H9 (cell line): Measurements from ENCODE around the gene ZNF839. TPM values are rescaled to one million over a fixed set of nuclear protein-coding genes. Genes with fewer than 3 reads are reported as not detected.

Source experiments
- DNase-seq: peaks from one replicate; pipeline ENCODE4 v3.0.0-alpha.2; 2017
- H2AFZ ChIP-seq: one replicate; pipeline ENCODE4 v1.6.1; 2013; ENCODE audit warnings: mild to moderate bottlenecking, low read length, control low read depth, moderate library complexity
- H2AK5ac ChIP-seq: 2 replicates; pipeline ENCODE4 v1.6.1; 2013; ENCODE audit warnings: low read length, control low read depth, mixed read lengths; ENCODE audit not compliant: insufficient read length
- H2BK120ac ChIP-seq: one replicate; pipeline ENCODE4 v1.6.1; 2013; ENCODE audit warnings: low read depth, mild to moderate bottlenecking, low read length, control low read depth, inconsistent platforms; ENCODE audit not compliant: poor library complexity, severe bottlenecking
- H2BK12ac ChIP-seq: 2 replicates; pipeline ENCODE4 v1.6.1; 2013; ENCODE audit warnings: low read length, control low read depth, mixed read lengths, low read depth; ENCODE audit not compliant: insufficient read length
- H2BK15ac ChIP-seq: 2 replicates; pipeline ENCODE4 v1.6.1; 2013; ENCODE audit warnings: low read depth, low read length, control low read depth
- H2BK20ac ChIP-seq: one replicate; pipeline ENCODE4 v1.6.1; 2013; ENCODE audit warnings: low read depth, mild to moderate bottlenecking, low read length, control low read depth, inconsistent platforms; ENCODE audit not compliant: poor library complexity, severe bottlenecking
- H2BK5ac ChIP-seq: 2 replicates; pipeline ENCODE4 v1.6.1; 2013; ENCODE audit warnings: low read length, control low read depth, mixed read lengths; ENCODE audit not compliant: insufficient read length
- H3K14ac ChIP-seq: 2 replicates; pipeline ENCODE4 v1.6.1; 2013; ENCODE audit warnings: low read length, control low read depth; ENCODE audit not compliant: insufficient read depth
- H3K18ac ChIP-seq: 2 replicates; pipeline ENCODE4 v1.6.1; 2013; ENCODE audit warnings: low read depth, mild to moderate bottlenecking, mixed read lengths, low read length, control low read depth; ENCODE audit not compliant: insufficient read length
- H3K23ac ChIP-seq: 2 replicates; pipeline ENCODE4 v1.6.1; 2013; ENCODE audit warnings: low read length, control low read depth, mixed read lengths, low read depth; ENCODE audit not compliant: insufficient read length
- H3K23me2 ChIP-seq: 2 replicates; pipeline ENCODE4 v1.6.1; 2013; ENCODE audit warnings: low read depth, mild to moderate bottlenecking, mixed read lengths, low read length, control low read depth; ENCODE audit not compliant: insufficient read length, poor library complexity, severe bottlenecking
- H3K27ac ChIP-seq: 2 replicates; pipeline ENCODE4 v1.5.1; 2013; ENCODE audit warnings: low read length, control low read depth, mixed read lengths, low read depth; ENCODE audit not compliant: insufficient read length
- H3K27me3 ChIP-seq: 2 replicates; pipeline ENCODE4 v1.6.1; 2013; ENCODE audit warnings: low read length, control low read depth, inconsistent platforms; ENCODE audit not compliant: insufficient read depth
- H3K4ac ChIP-seq: 2 replicates; pipeline ENCODE4 v1.6.1; 2013; ENCODE audit warnings: low read depth, mild to moderate bottlenecking, control low read depth, inconsistent platforms, low read length, moderate library complexity
- H3K4me1 ChIP-seq: 2 replicates; pipeline ENCODE4 v1.6.1; 2013; ENCODE audit warnings: low read length, control low read depth, inconsistent platforms; ENCODE audit not compliant: insufficient read depth
- H3K4me2 ChIP-seq: 2 replicates; pipeline ENCODE4 v1.6.1; 2013; ENCODE audit warnings: low read length, control low read depth, mixed read lengths; ENCODE audit not compliant: insufficient read length, insufficient read depth
- H3K56ac ChIP-seq: 2 replicates; pipeline ENCODE4 v1.6.1; 2013; ENCODE audit warnings: low read depth, mild to moderate bottlenecking, mixed read lengths, low read length, control low read depth; ENCODE audit not compliant: insufficient read length
- H3K79me1 ChIP-seq: 2 replicates; pipeline ENCODE4 v1.6.1; 2013; ENCODE audit warnings: low read depth, mild to moderate bottlenecking, moderate library complexity, low read length, control low read depth, inconsistent platforms; ENCODE audit not compliant: insufficient read depth, poor library complexity, severe bottlenecking
- H3K79me2 ChIP-seq: 2 replicates; pipeline ENCODE4 v1.6.1; 2013; ENCODE audit warnings: low read length, control low read depth, inconsistent platforms; ENCODE audit not compliant: insufficient read depth
- H3K9ac ChIP-seq: 2 replicates; pipeline ENCODE4 v1.6.1; 2013; ENCODE audit warnings: low read length, control low read depth, mixed read lengths; ENCODE audit not compliant: insufficient read length; ENCODE audit errors: extremely low read depth
- H3K9me3 ChIP-seq: one replicate; pipeline ENCODE4 v1.6.1; 2013; ENCODE audit warnings: low read depth, low read length, inconsistent platforms; ENCODE audit not compliant: control insufficient read depth
- H3T11ph ChIP-seq: one replicate; pipeline ENCODE4 v1.6.1; 2013; ENCODE audit warnings: mild to moderate bottlenecking, low read length, control low read depth, inconsistent platforms
- H4K20me1 ChIP-seq: one replicate; pipeline ENCODE4 v1.6.1; 2013; ENCODE audit not compliant: control insufficient read depth, insufficient read length, insufficient read depth
- H4K5ac ChIP-seq: 2 replicates; pipeline ENCODE4 v1.6.1; 2013; ENCODE audit warnings: low read depth, mild to moderate bottlenecking, mixed read lengths, low read length, control low read depth; ENCODE audit not compliant: insufficient read length
- H4K8ac ChIP-seq: replicated peaks from 2 replicates; pipeline ENCODE4 v1.6.1; 2013; ENCODE audit warnings: low read length, control low read depth, mixed read lengths, low read depth; ENCODE audit not compliant: insufficient read length
- H4K91ac ChIP-seq: 2 replicates; pipeline ENCODE4 v1.6.1; 2013; ENCODE audit warnings: low read depth, mild to moderate bottlenecking, moderate library complexity, mixed read lengths, low read length, control low read depth; ENCODE audit not compliant: insufficient read length
- H3K27ac Mint-ChIP-seq, 3 experiments: 2 replicates in 2 of 3; 3 replicates in 1 of 3; pipeline ENCODE4 v1.8.0; 2020 to 2021; ENCODE audit warnings: mixed read lengths in 3 of 3, mild to moderate bottlenecking in 1 of 3, moderate library complexity in 1 of 3
- H3K27me3 Mint-ChIP-seq: 2 replicates; pipeline ENCODE4 v1.8.0; 2021; ENCODE audit warnings: low read depth, mild to moderate bottlenecking, moderate library complexity, mixed read lengths
- H3K36me3 Mint-ChIP-seq, 3 experiments: 2 replicates in 2 of 3; 3 replicates in 1 of 3; pipeline ENCODE4 v1.8.0; 2020 to 2021; ENCODE audit warnings: low read depth in 3 of 3, mixed read lengths in 3 of 3; ENCODE audit not compliant: insufficient read depth in 1 of 3
- H3K4me1 Mint-ChIP-seq, 2 experiments: 2 replicates each; pipeline ENCODE4 v1.8.0; 2020; ENCODE audit warnings: mixed read lengths in 2 of 2
- H3K4me3 Mint-ChIP-seq, 2 experiments: 2 replicates in 1 of 2; 3 replicates in 1 of 2; pipeline ENCODE4 v1.8.0; 2020 to 2021; ENCODE audit warnings: mild to moderate bottlenecking in 2 of 2, mixed read lengths in 2 of 2, moderate library complexity in 1 of 2
- H3K9me3 Mint-ChIP-seq, 2 experiments: 2 replicates in 1 of 2; 3 replicates in 1 of 2; pipeline ENCODE4 v1.8.0; 2020; ENCODE audit warnings: mild to moderate bottlenecking in 2 of 2, mixed read lengths in 2 of 2, moderate library complexity in 1 of 2
- CTCF ChIP-seq: fragments of 200-600 bp; sonication (generic); conservative IDR thresholded peaks from 3 replicates; pipeline ENCODE4 v1.8.0; 2021; ENCODE audit warnings: antibody characterized with exemption, mild to moderate bottlenecking
- WGBS: extraction: QIAGEN DNeasy Blood & Tissue Kit; methylation state at CpG from one replicate; pipeline ENCODE4 v1.1.7; 2013; ENCODE audit warnings: missing lambda C conversion rate, low lambda C conversion rate, mixed read lengths; ENCODE audit not compliant: insufficient read length; ENCODE audit errors: extremely low coverage; 5-methylcytosine and 5-hydroxymethylcytosine counted together
- total RNA-seq: library from RNA; stranded (reverse); gene quantifications from 2 replicates; pipeline ENCODE4 v1.2.1, GENCODE V29; 2021

Gene ZNF839
- total RNA-seq, 1 experiment from 2014 or later: 9.4 TPM

- peaks cover 16% of the 10 kb centered on the region for H3K23me2 ChIP-seq
- H3K27ac ChIP-seq: no peak overlapping the region
- no peak overlapping the region for H3K56ac ChIP-seq
- Mint-ChIP-seq H3K36me3 (peaks cover 0 to 9% (median 4%) of the 10 kb centered on the region in 3 experiments; a peak in 6 of 7 replicates), H3K27ac (no peak overlapping the region), H3K27me3 (peaks cover 3% of the 10 kb centered on the region; the same call in 1 of the 2 replicates), H3K4me3 (peak overlapping the region in 1 of 2 experiments; percentile 38; a peak in 1 of 5 replicates), H3K9me3 (no peaks in the 10 kb centered on the region; a peak in 1 of 5 replicates), H3K4me1 (peaks cover 28 to 32% of the 10 kb centered on the region in 2 experiments)
- H3K4ac ChIP-seq: no peak overlapping the region
- no peak overlapping the region for H2BK20ac ChIP-seq
- no peak overlapping the region for H2BK120ac ChIP-seq
- no peak overlapping the region for H3K14ac ChIP-seq
- H4K91ac ChIP-seq: no peak overlapping the region
- DNase-seq: no peak
- no peak overlapping the region for H3K18ac ChIP-seq
- no peak overlapping the region for H3K4me2 ChIP-seq
- H3K9ac ChIP-seq: no peak overlapping the region
- no peaks in the 10 kb centered on the region for H3K79me1 ChIP-seq
- H3K79me2 ChIP-seq: no peaks in the 10 kb centered on the region
- H2BK15ac ChIP-seq: no peak overlapping the region
- no peak overlapping the region for H3T11ph ChIP-seq
- no peak overlapping the region for H4K8ac ChIP-seq
- H2AK5ac ChIP-seq: no peak overlapping the region
- no peaks in the 10 kb centered on the region for H4K20me1 ChIP-seq
- no peaks in the 10 kb centered on the region for H3K27me3 ChIP-seq
- WGBS: no CpG with 5 or more reads among the region's 12 CpGs
- no peaks in the 10 kb centered on the region for H3K9me3 ChIP-seq
- no peak overlapping the region for H3K23ac ChIP-seq
- no peak overlapping the region for H2AFZ ChIP-seq
- no peak overlapping the region for H2BK12ac ChIP-seq
- no peaks in the 10 kb centered on the region; the same call in 1 of the 2 replicates for H3K4me1 ChIP-seq
- H2BK5ac ChIP-seq: no peak overlapping the region
- no peak overlapping the region for H4K5ac ChIP-seq
- TF ChIP-seq CTCF: no peak
Measured at GRCh38 chr14:102321456-102322422, 2.2 kb downstream of the ZNF839 start.
